GM19035 (cell line): ENCODE measurements around the gene IKZF2.

Experiments used
- ATAC-seq: cut with Tn5 transposase; IDR thresholded peaks from one replicate; pipeline ENCODE4 v1.9.1; 2021; ENCODE audit not compliant: unreplicated experiment

Gene IKZF2

DNA sequence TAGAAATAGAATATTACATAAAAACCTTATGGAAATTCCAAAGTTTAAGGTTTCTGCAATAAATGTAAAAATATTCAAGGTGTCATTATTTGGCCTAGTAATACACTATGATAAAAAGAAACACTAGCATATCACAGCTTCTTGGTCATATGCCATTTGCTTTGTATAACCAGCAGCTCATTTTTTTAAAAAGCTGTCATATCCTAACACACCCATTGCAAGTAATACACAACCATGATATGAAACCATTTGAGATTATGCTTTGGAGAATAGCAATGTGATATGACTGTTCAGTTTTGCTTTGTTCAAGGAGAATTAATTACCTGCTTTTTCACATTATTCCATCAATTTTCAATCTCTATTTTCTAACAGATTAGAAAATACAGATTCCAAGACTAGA lies 149.0 kb downstream of the IKZF2 start:
- ATAC-seq, result no peak

DNA sequence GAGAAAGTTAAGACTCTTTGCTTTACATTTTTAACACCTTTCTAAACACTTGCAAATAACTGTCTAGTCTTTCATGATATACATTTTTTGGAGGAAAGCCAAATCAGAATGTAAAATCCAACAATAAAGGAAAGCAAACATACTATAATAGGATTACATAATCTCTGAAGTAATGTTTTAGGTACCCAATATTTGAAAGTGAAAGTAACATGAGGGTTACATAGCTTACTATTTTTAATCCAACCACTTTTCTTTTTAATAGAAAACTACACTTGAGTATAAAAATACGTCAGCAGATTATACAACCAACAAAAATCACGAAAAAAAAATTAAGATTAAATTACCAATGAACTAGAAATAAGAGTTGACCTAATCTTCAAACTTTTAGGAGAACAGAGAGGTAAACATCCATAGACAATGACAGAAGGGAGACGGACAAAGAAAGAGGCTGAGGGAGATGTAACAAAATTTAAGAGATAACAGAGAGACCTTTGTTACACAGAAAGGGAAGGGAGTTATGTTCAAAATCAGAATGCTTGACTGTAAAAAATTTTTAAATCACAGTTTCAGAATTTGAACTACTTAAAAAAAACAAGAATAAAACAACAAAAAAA lies 150.0 kb downstream of the IKZF2 start:
- ATAC-seq, result no peak

- ATAC-seq, result no peak
Measured at GRCh38 chr2:212998626-212999359, 152.6 kb downstream of the IKZF2 start.

GRCh38 chr2:212997526-212998020 lies 153.8 kb downstream of the IKZF2 start:
- ATAC-seq, result no peak

DNA sequence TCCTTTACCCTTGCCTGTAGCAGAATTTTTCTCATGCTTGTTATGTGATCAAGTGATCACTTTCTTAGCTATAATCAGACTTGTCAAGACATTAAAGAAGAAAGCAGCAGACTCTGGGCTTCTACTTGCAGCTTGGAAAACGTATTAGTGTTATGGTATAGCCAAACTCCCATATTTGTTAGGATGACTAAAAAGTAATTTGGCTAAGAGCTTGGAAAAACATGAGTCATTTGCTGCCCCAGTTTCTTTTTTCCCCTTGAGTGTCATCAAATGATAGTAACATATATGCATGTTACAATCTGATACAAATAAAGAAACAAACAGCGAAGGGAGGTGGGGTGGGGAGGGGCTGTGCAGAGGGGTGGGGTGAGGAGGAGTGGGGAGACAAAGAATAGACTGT lies 155.5 kb downstream of the IKZF2 start:
- no peak for ATAC-seq

DNA sequence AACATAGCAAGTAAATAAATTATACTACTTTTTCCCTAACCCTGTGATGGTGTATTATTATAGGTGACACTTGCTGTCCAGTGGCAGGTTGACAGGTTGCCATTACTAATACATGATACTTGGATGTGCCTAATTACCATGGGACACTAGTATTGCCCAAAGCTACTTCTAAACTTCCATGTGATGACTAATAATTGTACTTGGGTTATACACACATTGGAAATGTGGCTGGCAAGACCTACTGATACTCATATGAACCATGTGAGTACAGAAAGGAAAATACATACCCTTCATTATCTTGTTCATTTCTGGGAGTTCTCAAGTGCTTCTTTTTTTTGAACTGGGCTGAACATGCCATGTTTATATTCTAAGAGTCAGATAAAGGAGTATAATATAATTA lies 156.4 kb downstream of the IKZF2 start:
- ATAC-seq, result no peak

DNA sequence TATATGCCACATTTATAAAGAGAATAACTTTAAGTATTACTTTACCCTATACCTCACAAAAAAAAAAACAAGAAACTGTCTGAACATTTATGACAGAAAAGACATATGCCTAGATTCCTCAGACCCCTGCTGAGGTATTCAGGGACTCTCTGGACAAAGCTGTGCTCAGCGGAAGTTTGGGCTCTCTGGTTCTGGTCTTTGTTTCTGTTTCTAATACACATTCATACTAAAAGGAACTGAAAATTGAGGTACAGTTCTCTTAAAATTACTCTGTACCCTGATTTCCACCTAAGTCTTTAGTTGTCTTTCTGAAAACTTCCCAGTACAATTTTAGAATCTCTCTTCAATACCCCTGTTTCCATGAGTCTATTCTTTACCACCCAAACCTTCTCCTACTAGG lies 160.3 kb downstream of the IKZF2 start:
- peak; percentile 91 for ATAC-seq

- ATAC-seq, result peak; percentile 87
Measured at GRCh38 chr2:212990697-212991096, 160.7 kb downstream of the IKZF2 start.

GRCh38 chr2:212987492-212987891 lies 163.9 kb downstream of the IKZF2 start:
- ATAC-seq, result no peak

GRCh38 chr2:212984129-212984528 lies 167.3 kb downstream of the IKZF2 start:
- no peak for ATAC-seq

DNA sequence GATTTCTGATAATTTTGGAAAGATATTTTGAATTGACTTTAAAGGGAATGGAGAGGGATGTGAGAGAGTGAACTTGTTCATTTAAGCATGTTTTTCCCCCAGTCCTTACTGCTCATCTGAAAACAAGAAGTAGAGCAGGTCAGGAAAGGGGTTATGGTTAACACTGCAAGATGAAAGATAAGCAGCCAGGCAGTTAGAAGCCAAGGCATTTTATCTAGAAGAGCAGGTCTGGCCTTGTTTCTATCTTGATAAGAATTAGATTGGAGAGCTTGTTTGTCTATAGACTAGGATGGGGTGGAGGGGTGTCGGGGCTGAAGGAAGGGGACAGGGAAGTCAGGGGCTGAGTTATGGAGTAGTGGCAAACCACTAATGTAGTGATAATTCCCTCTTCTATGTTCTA lies 171.6 kb downstream of the IKZF2 start:
- ATAC-seq, result no peak

DNA sequence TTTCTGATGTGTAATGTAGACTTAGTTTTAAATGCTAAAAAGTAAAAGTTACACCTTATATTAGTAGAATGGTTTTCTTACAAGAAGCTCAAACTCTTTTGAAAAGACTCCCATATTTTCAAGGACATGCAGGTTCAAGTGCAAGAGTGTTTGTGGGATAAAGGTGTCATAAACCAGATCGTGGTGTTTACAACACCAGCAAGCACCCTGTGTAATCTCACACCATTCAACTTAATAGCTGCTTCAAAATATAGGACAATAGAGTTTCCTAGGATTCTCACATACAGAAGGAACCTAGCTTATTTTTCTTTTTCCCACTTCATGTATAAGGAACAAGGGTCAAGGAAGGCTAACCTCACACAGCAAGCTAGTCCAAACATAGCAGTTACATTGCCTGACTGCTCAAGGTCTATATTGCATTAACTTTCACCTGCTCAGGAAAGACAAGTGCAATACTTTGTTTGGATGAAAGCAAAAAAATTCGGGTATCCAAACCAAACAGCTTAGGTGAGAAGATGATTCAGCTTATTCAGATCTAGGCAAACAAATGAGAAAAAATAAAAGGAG lies 172.3 kb downstream of the IKZF2 start:
- no peak for ATAC-seq

DNA sequence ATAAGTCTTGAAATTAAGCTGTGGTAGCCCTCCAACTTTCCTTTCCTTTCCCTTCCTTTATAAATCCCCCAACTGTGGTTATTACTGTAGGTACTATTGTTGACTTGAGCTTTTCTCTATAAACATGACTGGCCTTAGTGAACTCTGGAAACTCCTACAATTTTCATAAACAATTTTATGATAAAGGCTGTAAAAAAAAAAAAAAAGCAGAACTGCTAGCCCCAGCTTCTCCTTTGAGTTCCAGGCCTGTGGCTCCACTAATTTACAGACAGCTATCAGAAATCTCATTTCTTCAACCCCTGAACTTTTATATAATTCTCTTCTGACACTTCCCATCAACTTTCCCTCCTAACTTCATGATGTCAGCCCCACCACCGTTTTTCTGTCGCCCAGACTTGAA lies 174.3 kb downstream of the IKZF2 start:
- no peak for ATAC-seq

DNA sequence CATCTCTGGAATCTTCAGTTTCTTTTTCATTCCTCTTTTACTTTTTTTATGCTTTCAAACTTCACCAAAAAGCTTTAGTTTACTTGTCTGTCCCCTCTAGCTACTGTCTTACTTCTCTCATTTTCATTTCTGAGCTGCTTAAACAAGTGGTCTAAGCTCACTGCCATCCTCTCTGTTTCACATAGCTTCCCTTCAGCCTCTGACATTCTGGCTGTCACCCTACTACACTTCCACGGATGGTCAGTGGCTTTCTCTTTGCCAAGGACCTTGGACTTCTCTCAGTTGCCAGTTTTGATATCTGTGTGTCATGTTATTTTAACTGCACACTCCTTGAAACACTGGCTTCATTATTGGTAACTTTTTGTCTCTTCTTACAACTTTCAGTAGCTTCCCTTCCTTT lies 176.1 kb downstream of the IKZF2 start:
- ATAC-seq, result no peak

DNA sequence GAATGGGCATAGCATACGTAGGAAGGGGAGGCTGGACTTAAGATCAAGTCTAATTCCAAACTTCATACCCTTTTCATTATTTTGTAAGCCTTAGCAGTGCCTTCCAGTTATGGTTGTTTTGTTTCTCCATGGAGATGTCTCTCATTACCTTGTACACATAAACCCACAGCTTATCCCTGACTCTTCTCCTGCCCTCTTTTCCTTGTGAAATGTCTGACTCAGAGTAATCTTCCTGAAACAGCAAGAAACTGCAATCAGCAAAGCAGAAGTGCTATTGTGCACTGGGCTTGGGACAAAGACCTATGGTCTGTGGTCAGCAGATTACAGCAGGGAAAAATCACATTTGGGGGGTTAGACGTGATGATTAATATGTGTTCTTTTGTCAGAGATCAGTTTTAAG lies 176.7 kb downstream of the IKZF2 start:
- no peak for ATAC-seq

GRCh38 chr2:212973347-212973746 lies 178.1 kb downstream of the IKZF2 start:
- ATAC-seq, result no peak

DNA sequence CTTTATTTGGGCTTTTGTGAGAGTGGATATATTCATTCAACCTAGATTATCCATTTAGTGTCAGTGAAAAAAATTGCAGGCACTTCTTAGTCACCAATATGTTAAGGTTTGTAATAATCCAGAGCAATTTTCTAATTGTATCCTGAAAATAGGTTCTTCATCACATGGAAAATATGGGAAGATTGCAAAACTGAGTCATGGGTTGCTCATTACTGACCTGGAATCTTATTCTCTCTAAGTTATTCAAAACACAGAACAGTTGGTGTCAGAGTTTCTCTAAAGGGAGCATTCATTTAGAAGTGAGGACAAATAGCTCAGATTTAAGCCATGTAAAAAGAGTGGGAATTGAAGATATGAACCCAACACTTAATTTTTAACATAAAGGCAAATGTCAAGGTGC lies 181.3 kb downstream of the IKZF2 start:
- ATAC-seq, result no peak

GRCh38 chr2:212968284-212969081 lies 182.9 kb downstream of the IKZF2 start:
- ATAC-seq, result peak; percentile 72

- ATAC-seq, result no peak
Measured at GRCh38 chr2:212966884-212967283, 184.5 kb downstream of the IKZF2 start.

GRCh38 chr2:212962691-212963090 lies 188.7 kb downstream of the IKZF2 start:
- no peak for ATAC-seq

GRCh38 chr2:212961255-212961654 lies 190.2 kb downstream of the IKZF2 start:
- ATAC-seq, result no peak

DNA sequence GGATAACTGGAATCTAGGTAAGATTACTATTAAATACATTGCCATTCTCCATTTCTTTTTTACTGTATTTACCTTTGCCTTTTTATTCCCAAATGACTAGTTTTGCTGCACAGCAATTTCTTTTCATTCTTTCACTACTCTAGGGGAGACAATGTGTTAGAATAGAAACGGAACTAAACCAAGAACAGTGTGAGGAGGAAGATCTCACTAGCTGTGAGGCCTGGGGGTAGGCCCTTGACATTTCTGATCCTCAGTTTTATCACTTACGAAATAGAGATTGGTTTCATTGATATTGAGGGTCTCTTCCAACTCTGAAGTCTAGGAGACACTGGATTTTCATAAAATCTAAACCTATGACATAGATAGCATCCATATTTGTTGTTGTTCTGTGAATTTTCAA lies 191.1 kb downstream of the IKZF2 start:
- no peak for ATAC-seq
